Endodermal cell (in vitro differentiated cells): ENCODE results near the gene PRSS8. TPM values are rescaled to one million over a fixed set of nuclear protein-coding genes. Genes with fewer than 3 reads are reported as not detected.
"Not testable (repeated sequence)": the region's sequence is repeated elsewhere in the genome, so short reads cannot be mapped to it uniquely, and the experiment has no call there.

Source experiments
- DNase-seq: peaks from one replicate; pipeline ENCODE4 v3.0.0-alpha.2; 2017
- H3K27ac ChIP-seq: 2 replicates; pipeline ENCODE4 v1.5.1; 2013; ENCODE audit warnings: mild to moderate bottlenecking, low read depth, low read length, moderate library complexity
- H3K27me3 ChIP-seq: 2 replicates; pipeline ENCODE4 v1.6.1; 2013; ENCODE audit warnings: mild to moderate bottlenecking, low read length, moderate library complexity; ENCODE audit not compliant: insufficient read depth, control insufficient read depth, poor library complexity, severe bottlenecking
- H3K36me3 ChIP-seq: 2 replicates; pipeline ENCODE4 v1.7.0; 2013; ENCODE audit warnings: mild to moderate bottlenecking, low read length, moderate library complexity; ENCODE audit not compliant: control insufficient read depth, insufficient read depth
- H3K4me1 ChIP-seq: one replicate; pipeline ENCODE4 v1.7.0; 2013; ENCODE audit warnings: low read length; ENCODE audit not compliant: control insufficient read depth, insufficient read depth
- H3K4me3 ChIP-seq: 2 replicates; pipeline ENCODE4 v1.5.1; 2013; ENCODE audit warnings: mild to moderate bottlenecking, low read length, moderate library complexity
- H3K9ac ChIP-seq: 2 replicates; pipeline ENCODE4 v1.6.1; 2013; ENCODE audit warnings: mild to moderate bottlenecking, low read length, moderate library complexity; ENCODE audit not compliant: poor library complexity, severe bottlenecking; ENCODE audit errors: extremely low read depth
- H3K9me3 ChIP-seq: 2 replicates; pipeline ENCODE4 v1.6.1; 2013; ENCODE audit warnings: mild to moderate bottlenecking, low read length, moderate library complexity; ENCODE audit not compliant: control insufficient read depth
- H3K27ac Mint-ChIP-seq: 2 replicates; pipeline ENCODE4 v1.8.0; 2020; ENCODE audit warnings: mixed read lengths
- H3K27me3 Mint-ChIP-seq: 2 replicates; pipeline ENCODE4 v1.8.0; 2021; ENCODE audit warnings: mild to moderate bottlenecking, mixed read lengths; ENCODE audit not compliant: insufficient read depth
- H3K36me3 Mint-ChIP-seq: 2 replicates; pipeline ENCODE4 v1.8.0; 2020; ENCODE audit warnings: low read depth, mixed read lengths
- H3K4me1 Mint-ChIP-seq: 2 replicates; pipeline ENCODE4 v1.8.0; 2020; ENCODE audit warnings: mixed read lengths
- H3K4me3 Mint-ChIP-seq: 2 replicates; pipeline ENCODE4 v1.8.0; 2020; ENCODE audit warnings: mild to moderate bottlenecking, moderate library complexity, mixed read lengths
- H3K9me3 Mint-ChIP-seq: 2 replicates; pipeline ENCODE4 v1.8.0; 2020; ENCODE audit warnings: mild to moderate bottlenecking, mixed read lengths
- WGBS, 2 experiments: methylation state at CpG; one replicate each; pipeline versions ENCODE4 v1.1.5 to v1.1.7; 2013; ENCODE audit warnings: missing lambda C conversion rate in 2 of 2, mixed read lengths in 1 of 2; ENCODE audit not compliant: insufficient coverage in 1 of 2, insufficient read length in 1 of 2; 5-methylcytosine and 5-hydroxymethylcytosine counted together
- total RNA-seq, 2 donors: library from RNA; stranded (reverse); fragmentation: NEBNext Ultra II Directional in 1 of 2; extraction: Animal tissue kit (Norgen Biotek cat#: 25700) in 1 of 2; gene quantifications; 2 replicates in 1 of 2; 3 replicates in 1 of 2; pipeline ENCODE4 v1.2.1, GENCODE V29; 2021
- TF ChIP-seq, protein P1 (sequence below): fragments of 200-600 bp; sonication (generic); conservative IDR thresholded peaks from 2 replicates; pipeline ENCODE4 v1.5.0; 2021; ENCODE audit warnings: antibody characterized with exemption, mild to moderate bottlenecking

Gene PRSS8
- total RNA-seq, 2 donors from 2014 or later, result 79.7 to 80.1 TPM

DNA sequence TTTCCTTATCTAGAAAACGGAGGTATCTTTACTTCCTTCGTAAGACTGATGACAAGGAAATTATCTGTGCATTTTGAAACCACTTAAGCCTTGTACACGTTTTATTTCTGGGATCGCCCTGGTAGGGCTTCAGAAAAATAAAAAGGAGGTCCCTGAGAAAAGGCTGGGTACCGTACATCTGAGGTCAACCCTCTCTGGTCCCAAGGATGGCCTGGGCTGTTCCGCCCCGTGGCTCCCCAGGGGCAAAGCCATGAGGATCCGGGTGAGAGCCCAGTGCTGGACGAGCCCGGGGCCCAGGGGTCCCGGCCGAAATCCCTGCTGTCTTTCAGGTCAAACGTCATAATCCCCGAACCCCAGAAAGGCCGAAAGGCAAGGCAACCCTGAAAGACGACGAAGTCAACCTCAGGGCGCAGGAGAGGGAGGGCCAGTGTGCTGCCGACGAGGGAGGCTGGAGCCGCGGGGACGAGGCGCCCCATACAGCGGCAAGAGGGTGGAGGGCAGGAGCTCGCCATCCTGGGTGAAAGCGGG is 43.8 kb upstream of the PRSS8 start:
- WGBS, 2 experiments, result 8 to 13% methylated on average over 18 to 27 of the region's 27 CpGs
- no peaks in the 10 kb centered on the region for H3K9me3 ChIP-seq
- no peaks in the 10 kb centered on the region for H3K27me3 Mint-ChIP-seq
- peak overlapping the region; percentile 99 for H3K27ac ChIP-seq
- H3K36me3 Mint-ChIP-seq, result peaks cover 34% of the 10 kb centered on the region
- peaks cover 24% of the 10 kb centered on the region for H3K4me1 Mint-ChIP-seq
- TF ChIP-seq, protein P1, sequence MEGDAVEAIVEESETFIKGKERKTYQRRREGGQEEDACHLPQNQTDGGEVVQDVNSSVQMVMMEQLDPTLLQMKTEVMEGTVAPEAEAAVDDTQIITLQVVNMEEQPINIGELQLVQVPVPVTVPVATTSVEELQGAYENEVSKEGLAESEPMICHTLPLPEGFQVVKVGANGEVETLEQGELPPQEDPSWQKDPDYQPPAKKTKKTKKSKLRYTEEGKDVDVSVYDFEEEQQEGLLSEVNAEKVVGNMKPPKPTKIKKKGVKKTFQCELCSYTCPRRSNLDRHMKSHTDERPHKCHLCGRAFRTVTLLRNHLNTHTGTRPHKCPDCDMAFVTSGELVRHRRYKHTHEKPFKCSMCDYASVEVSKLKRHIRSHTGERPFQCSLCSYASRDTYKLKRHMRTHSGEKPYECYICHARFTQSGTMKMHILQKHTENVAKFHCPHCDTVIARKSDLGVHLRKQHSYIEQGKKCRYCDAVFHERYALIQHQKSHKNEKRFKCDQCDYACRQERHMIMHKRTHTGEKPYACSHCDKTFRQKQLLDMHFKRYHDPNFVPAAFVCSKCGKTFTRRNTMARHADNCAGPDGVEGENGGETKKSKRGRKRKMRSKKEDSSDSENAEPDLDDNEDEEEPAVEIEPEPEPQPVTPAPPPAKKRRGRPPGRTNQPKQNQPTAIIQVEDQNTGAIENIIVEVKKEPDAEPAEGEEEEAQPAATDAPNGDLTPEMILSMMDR, result no peak
- H3K36me3 ChIP-seq, result peaks cover 31% of the 10 kb centered on the region
- peak overlapping the region; percentile 97 for H3K4me3 ChIP-seq
- no peaks in the 10 kb centered on the region for H3K9me3 Mint-ChIP-seq
- H3K4me1 ChIP-seq, result no peaks in the 10 kb centered on the region
- peak overlapping the region; percentile 96 for H3K9ac ChIP-seq
- peak overlapping the region; percentile 100 for H3K27ac Mint-ChIP-seq
- DNase-seq, result no peak
- H3K27me3 ChIP-seq, result no peaks in the 10 kb centered on the region
- H3K4me3 Mint-ChIP-seq, result peak overlapping the region; percentile 94

DNA sequence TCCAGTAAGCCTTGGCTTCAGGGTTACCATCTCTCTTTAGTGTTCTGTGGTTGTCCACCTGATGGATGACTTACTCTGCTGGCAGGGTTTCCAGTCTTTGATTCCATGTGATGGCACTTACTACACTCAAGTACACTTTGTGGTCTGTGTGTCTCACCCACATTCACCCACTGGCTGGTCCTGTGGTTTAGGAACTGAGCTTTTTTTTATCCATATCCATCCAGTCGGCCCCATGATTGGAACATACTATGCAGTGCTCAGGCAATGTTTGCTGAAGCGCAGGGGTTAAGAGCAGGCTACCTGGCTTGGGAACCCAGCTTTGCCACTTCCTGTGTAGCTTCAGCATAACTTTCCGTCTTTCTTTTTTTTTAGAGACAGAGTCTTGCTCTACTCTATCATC is 41.6 kb upstream of the PRSS8 start:
- Mint-ChIP-seq H3K36me3 (peaks cover 12% of the 10 kb centered on the region), H3K27me3 (no peaks in the 10 kb centered on the region), H3K9me3 (no peaks in the 10 kb centered on the region), H3K27ac (no peak overlapping the region), H3K4me1 (peaks cover 8% of the 10 kb centered on the region), H3K4me3 (no peak overlapping the region)
- Histone ChIP-seq H3K9me3 (no peaks in the 10 kb centered on the region), H3K27me3 (no peaks in the 10 kb centered on the region), H3K27ac (no peak overlapping the region), H3K36me3 (peaks cover 9% of the 10 kb centered on the region), H3K4me1 (no peaks in the 10 kb centered on the region), H3K4me3 (no peak overlapping the region), H3K9ac (no peak overlapping the region)
- WGBS, 2 experiments, result 75 to 86% methylated on average over 3 of the region's 3 CpGs
- DNase-seq, result no peak
- TF ChIP-seq, protein P1, result no peak

DNA sequence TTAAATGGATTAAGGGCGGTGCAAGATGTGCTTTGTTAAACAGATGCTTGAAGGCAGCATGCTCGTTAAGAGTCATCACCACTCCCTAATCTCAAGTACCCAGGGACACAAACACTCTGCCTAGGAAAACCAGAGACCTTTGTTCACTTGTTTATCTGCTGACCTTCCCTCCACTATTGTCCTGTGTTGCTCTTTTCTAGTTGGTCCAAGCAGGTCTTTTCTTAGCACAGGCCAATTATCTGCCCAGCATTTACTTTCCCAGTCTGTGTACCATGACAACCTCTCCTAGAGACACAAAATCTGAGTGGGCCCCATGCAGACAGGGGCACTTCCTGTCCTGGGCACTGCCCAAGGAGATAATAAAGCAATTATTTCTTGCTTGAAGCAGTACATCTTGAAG is 34.5 kb upstream of the PRSS8 start:
- H3K27ac ChIP-seq, result peak overlapping the region; percentile 61
- H3K9me3 ChIP-seq, H3K4me1 Mint-ChIP-seq, H3K4me1 ChIP-seq, H3K36me3 ChIP-seq, DNase-seq, H3K36me3 Mint-ChIP-seq, H3K4me3 Mint-ChIP-seq, H3K27me3 ChIP-seq, H3K4me3 ChIP-seq, H3K9ac ChIP-seq, H3K27me3 Mint-ChIP-seq, H3K9me3 Mint-ChIP-seq: not testable (repeated sequence)
- H3K27ac Mint-ChIP-seq, result peak overlapping the region; percentile 44
- WGBS, 2 experiments, result no CpG with 5 or more reads among the region's 2 CpGs

DNA sequence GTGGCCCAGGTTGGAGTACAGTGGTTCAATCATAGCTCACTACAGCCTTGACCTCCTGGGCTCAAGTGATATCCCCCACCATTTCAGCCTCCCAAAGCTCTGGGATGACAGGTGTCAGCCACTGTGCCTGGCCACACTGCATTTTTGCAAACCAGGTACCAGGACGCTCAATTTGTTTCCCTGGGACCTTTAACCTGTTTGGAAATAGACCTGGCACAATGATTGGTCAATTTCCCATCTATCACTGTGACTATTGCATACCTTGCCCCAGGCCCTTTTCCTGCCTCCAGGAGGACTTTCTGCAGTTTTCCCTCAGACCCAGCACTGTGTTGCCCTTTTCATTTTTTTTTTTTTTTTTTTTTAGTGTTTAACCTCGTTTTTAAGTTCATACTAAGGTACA is 33.3 kb upstream of the PRSS8 start:
- no peaks in the 10 kb centered on the region for H3K27me3 Mint-ChIP-seq

More for the DNA sequence above, 33.3 kb upstream of the PRSS8 start:
- Mint-ChIP-seq H3K4me3 (no peak overlapping the region), H3K4me1 (peaks cover 5% of the 10 kb centered on the region), H3K9me3 (peaks cover 4% of the 10 kb centered on the region), H3K27ac (no peak overlapping the region), H3K36me3 (no peaks in the 10 kb centered on the region)
- peaks cover 3% of the 10 kb centered on the region for H3K4me1 ChIP-seq
- H3K9ac ChIP-seq, result no peak overlapping the region
- WGBS, 2 experiments, result 82 to 83% methylated on average over 1 of the region's 2 CpGs
- TF ChIP-seq, protein P1, result no peak
- DNase-seq, result no peak
- H3K36me3 ChIP-seq, result no peaks in the 10 kb centered on the region
- no peaks in the 10 kb centered on the region for H3K9me3 ChIP-seq
- no peak overlapping the region for H3K4me3 ChIP-seq
- H3K27ac ChIP-seq, result no peak overlapping the region
- no peaks in the 10 kb centered on the region for H3K27me3 ChIP-seq
